HL-60 (cell line): ENCODE measurements around the gene DENND4A.

Source experiments
- DNase-seq, 2 experiments: peaks; one replicate each; pipeline ENCODE4 v3.0.0-alpha.2; 2010 to 2020; ENCODE audit warnings: low read depth in 1 of 2, low spot score in 1 of 2
- H3K27ac ChIP-seq: fragments of 250-450 bp; sonication (Bioruptor Pico); replicated peaks from 2 replicates; pipeline ENCODE4 v1.5.1; 2020; ENCODE audit warnings: mild to moderate bottlenecking, moderate library complexity
- H3K27me3 ChIP-seq: fragments of 250-450 bp; sonication (Bioruptor Pico); 2 replicates; pipeline ENCODE4 v1.5.1; 2021; ENCODE audit warnings: mild to moderate bottlenecking, moderate library complexity; ENCODE audit not compliant: insufficient read depth, poor library complexity, severe bottlenecking
- H3K4me3 ChIP-seq: replicated peaks from 2 replicates; pipeline ENCODE4 v1.5.1; 2011; ENCODE audit warnings: mild to moderate bottlenecking, control low read depth, low read length; ENCODE audit not compliant: insufficient read depth
- CTCF ChIP-seq: IDR thresholded peaks from one replicate; pipeline ENCODE4 v1.5.1; 2011; ENCODE audit warnings: low read length, control low read depth, inconsistent platforms; ENCODE audit not compliant: insufficient read depth
- GABPA ChIP-seq: IDR thresholded peaks from 2 replicates; pipeline ENCODE4 v1.6.1; 2012; ENCODE audit warnings: low read depth
- POLR2AphosphoS5 ChIP-seq: IDR thresholded peaks from 2 replicates; pipeline ENCODE4 v1.6.1; 2012; ENCODE audit warnings: low read depth
- REST ChIP-seq: IDR thresholded peaks from 2 replicates; pipeline ENCODE4 v1.6.1; 2012; ENCODE audit warnings: low read depth; ENCODE audit not compliant: insufficient replicate concordance
- SPI1 ChIP-seq: IDR thresholded peaks from 2 replicates; pipeline ENCODE4 v1.6.1; 2012; ENCODE audit warnings: low read depth, mild to moderate bottlenecking, borderline replicate concordance

The DENND4A gene

DNA sequence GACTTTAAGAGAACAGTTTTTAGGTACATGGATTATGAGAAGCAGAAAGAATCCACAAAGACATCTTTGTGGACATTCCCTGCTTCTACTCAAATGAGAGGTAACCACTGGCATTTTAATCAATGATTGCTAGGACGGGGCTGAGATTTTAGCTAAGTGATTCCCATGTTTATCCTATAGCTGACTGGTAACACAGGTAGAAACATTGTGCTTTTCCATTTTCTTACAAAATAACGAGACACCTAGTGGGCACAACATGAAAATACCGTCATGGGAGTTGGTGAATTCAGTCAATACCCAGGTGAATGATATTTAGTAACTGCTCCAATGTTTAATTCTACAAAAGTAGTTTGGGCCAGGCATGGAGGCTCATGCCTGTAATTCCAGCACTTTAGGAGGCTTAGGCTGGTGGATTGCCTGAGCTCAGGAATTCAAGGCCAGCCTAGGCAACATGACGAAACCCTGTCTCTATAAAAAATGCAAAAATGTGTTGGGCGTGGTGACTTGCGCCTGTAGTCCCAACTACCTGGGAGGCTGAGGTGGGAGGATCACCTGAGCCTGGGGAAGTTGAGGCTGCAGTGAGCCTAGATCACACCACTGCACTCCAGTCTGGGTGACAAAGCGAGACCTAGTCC is 37.2 kb upstream of the DENND4A start:
- no peaks in the 10 kb centered on the region for H3K27me3 ChIP-seq
- no peak for DNase-seq

GRCh38 chr15:65828585-65828984 is 36.5 kb upstream of the DENND4A start:
- no peak overlapping the region for H3K27ac ChIP-seq
- no peak for TF ChIP-seq POLR2AphosphoS5
- no peak for TF ChIP-seq SPI1
- TF ChIP-seq CTCF: no peak
- no peak for TF ChIP-seq GABPA
- no peak for TF ChIP-seq REST
- H3K27me3 ChIP-seq: no peaks in the 10 kb centered on the region
- no peak for DNase-seq
- H3K4me3 ChIP-seq: no peak overlapping the region

More for the DNA sequence above, 37.2 kb upstream of the DENND4A start:
- H3K27ac ChIP-seq: no peak overlapping the region
- no peak for TF ChIP-seq GABPA
- TF ChIP-seq CTCF: peak; percentile 48
- no peak overlapping the region for H3K4me3 ChIP-seq

- H3K27me3 ChIP-seq: no peaks in the 10 kb centered on the region
- TF ChIP-seq REST (no peak), GABPA (no peak), POLR2AphosphoS5 (no peak), SPI1 (no peak), CTCF (no peak)
- DNase-seq: peak in 1 of 2 experiments; percentile 46
- peak overlapping the region; percentile 50 for H3K27ac ChIP-seq
- H3K4me3 ChIP-seq: no peak overlapping the region
These were observed 35.0 kb upstream of the DENND4A start for GRCh38 chr15:65827065-65827464.

DNA sequence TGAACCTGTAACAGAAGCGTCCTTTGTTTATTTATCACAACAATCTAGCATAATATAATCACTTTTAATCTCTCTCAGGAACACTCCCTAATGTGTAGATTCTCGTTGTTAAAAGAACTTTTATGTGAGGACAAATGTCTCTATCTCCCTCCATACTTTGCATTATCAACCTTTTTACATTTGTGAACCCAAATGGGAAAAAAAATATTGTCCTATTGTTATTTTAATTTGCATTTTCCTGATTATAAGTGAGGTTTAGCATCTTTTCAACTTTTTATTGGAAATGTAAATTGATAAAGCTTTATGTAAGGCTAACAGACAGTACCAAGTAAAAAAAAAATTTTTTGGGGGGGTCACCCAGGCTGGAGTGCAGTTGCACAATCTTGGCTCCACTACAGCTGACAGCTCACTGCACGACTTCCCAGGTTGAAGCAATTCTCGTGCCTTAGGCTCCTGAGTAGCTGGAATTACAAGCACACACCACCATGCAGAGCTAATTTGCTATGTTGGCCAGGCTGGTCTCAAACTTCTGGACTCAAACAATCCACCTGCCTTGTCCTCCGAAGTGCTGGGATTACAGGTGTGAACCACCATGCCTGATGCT is 33.0 kb upstream of the DENND4A start:
- Histone ChIP-seq H3K4me3 (no peak overlapping the region), H3K27me3 (no peaks in the 10 kb centered on the region), H3K27ac (no peak overlapping the region)
- TF ChIP-seq POLR2AphosphoS5: no peak
- no peak for TF ChIP-seq GABPA
- TF ChIP-seq REST: no peak
- no peak for TF ChIP-seq SPI1
- TF ChIP-seq CTCF: no peak
- DNase-seq: peak; percentile 36 to 70
